Measurements from ENCODE around the gene SNRPF. TPM values are rescaled to one million over a fixed set of nuclear protein-coding genes. Genes with fewer than 3 reads are reported as not detected.

The SNRPF gene
- total RNA-seq, 1 experiment from 2014 or later, result 71.4 TPM

- ChIA-PET POLR2A (ENCODE audit: low non-redundant PET) (no interaction called here), CTCF (no interaction called here)
- Histone ChIP-seq H3K4me1 (ENCODE audit: insufficient read depth, low read length, poor library complexity, severe bottlenecking) (no peaks in the 10 kb centered on the region), H3K4me3 (ENCODE audit: low read depth, low read length, poor library complexity, severe bottlenecking) (no peak overlapping the region), H3K27ac (ENCODE audit: low read depth, low read length, poor library complexity, severe bottlenecking) (no peak overlapping the region), H3K36me3 (ENCODE audit: insufficient read depth, low read length, poor library complexity, severe bottlenecking) (peaks cover 28% of the 10 kb centered on the region), H3K9me3 (ENCODE audit: low read depth, low read length, poor library complexity, severe bottlenecking) (no peaks in the 10 kb centered on the region), H3K27me3 (replicated peaks; ENCODE audit: insufficient read depth, low read depth, low read length, poor library complexity) (no peaks in the 10 kb centered on the region)
- TF ChIP-seq EZH2 (IDR thresholded peaks at IDR 0.05; ENCODE audit: borderline replicate concordance, low read depth, low read length, poor library complexity, severe bottlenecking) (no peak), CTCF (conservative IDR thresholded peaks at IDR 0.05; ENCODE audit: low read depth, low read length) (no peak)
- no peak for DNase-seq (ENCODE audit: low spot score)
- BruUV-seq (replicated peaks), result no TSS peak
- intact Hi-C loops (cut with micrococcal nuclease; ENCODE audit: unreplicated experiment), result no loop called here
Observed at GRCh38 chr12:95870897-95871296, 12.1 kb downstream of the SNRPF start.

GRCh38 chr12:95874452-95874851 lies 15.7 kb downstream of the SNRPF start:
- H3K36me3 ChIP-seq (ENCODE audit: insufficient read depth, low read length, poor library complexity, severe bottlenecking), result no peaks in the 10 kb centered on the region
- H3K4me1 ChIP-seq (ENCODE audit: insufficient read depth, low read length, poor library complexity, severe bottlenecking), result no peaks in the 10 kb centered on the region
- intact Hi-C loops (cut with micrococcal nuclease; ENCODE audit: unreplicated experiment), result no loop called here
- no peak overlapping the region for H3K27ac ChIP-seq (ENCODE audit: low read depth, low read length, poor library complexity, severe bottlenecking)
- BruUV-seq (replicated peaks), result no TSS peak
- TF ChIP-seq EZH2 (IDR thresholded peaks at IDR 0.05; ENCODE audit: borderline replicate concordance, low read depth, low read length, poor library complexity, severe bottlenecking), result no peak
- TF ChIP-seq CTCF (conservative IDR thresholded peaks at IDR 0.05; ENCODE audit: low read depth, low read length), result no peak
- no peaks in the 10 kb centered on the region for H3K27me3 ChIP-seq (replicated peaks; ENCODE audit: insufficient read depth, low read depth, low read length, poor library complexity)
- no peak overlapping the region for H3K4me3 ChIP-seq (ENCODE audit: low read depth, low read length, poor library complexity, severe bottlenecking)
- no peaks in the 10 kb centered on the region for H3K9me3 ChIP-seq (ENCODE audit: low read depth, low read length, poor library complexity, severe bottlenecking)
- CTCF ChIA-PET, result no interaction called here
- POLR2A ChIA-PET (ENCODE audit: low non-redundant PET), result no interaction called here
- no peak for DNase-seq (ENCODE audit: low spot score)

- intact Hi-C loops (cut with micrococcal nuclease; ENCODE audit: unreplicated experiment), result no loop called here
- H3K4me3 ChIP-seq (ENCODE audit: low read depth, low read length, poor library complexity, severe bottlenecking), result no peak overlapping the region
- TF ChIP-seq CTCF (conservative IDR thresholded peaks at IDR 0.05; ENCODE audit: low read depth, low read length), result no peak
- no peak for TF ChIP-seq EZH2 (IDR thresholded peaks at IDR 0.05; ENCODE audit: borderline replicate concordance, low read depth, low read length, poor library complexity, severe bottlenecking)
- peaks cover 6% of the 10 kb centered on the region for H3K4me1 ChIP-seq (ENCODE audit: insufficient read depth, low read length, poor library complexity, severe bottlenecking)
- no peaks in the 10 kb centered on the region for H3K27me3 ChIP-seq (replicated peaks; ENCODE audit: insufficient read depth, low read depth, low read length, poor library complexity)
- no peaks in the 10 kb centered on the region for H3K9me3 ChIP-seq (ENCODE audit: low read depth, low read length, poor library complexity, severe bottlenecking)
- POLR2A ChIA-PET (ENCODE audit: low non-redundant PET), result interaction anchor here (0.6 kb wide), 1 partner anchor 152 kb away, joined by 3 read pairs; no protein-coding TSS in a partner anchor
- H3K36me3 ChIP-seq (ENCODE audit: insufficient read depth, low read length, poor library complexity, severe bottlenecking), result no peaks in the 10 kb centered on the region
- peak; percentile 17 for DNase-seq (ENCODE audit: low spot score)
- no TSS peak for BruUV-seq (replicated peaks)
- no peak overlapping the region for H3K27ac ChIP-seq (ENCODE audit: low read depth, low read length, poor library complexity, severe bottlenecking)
- CTCF ChIA-PET, result no interaction called here
Observed at GRCh38 chr12:95877622-95878021, 18.9 kb downstream of the SNRPF start.

Data from A673 (cell line).